ENCODE measurements around the gene MYO1D.

The MYO1D gene

DNA sequence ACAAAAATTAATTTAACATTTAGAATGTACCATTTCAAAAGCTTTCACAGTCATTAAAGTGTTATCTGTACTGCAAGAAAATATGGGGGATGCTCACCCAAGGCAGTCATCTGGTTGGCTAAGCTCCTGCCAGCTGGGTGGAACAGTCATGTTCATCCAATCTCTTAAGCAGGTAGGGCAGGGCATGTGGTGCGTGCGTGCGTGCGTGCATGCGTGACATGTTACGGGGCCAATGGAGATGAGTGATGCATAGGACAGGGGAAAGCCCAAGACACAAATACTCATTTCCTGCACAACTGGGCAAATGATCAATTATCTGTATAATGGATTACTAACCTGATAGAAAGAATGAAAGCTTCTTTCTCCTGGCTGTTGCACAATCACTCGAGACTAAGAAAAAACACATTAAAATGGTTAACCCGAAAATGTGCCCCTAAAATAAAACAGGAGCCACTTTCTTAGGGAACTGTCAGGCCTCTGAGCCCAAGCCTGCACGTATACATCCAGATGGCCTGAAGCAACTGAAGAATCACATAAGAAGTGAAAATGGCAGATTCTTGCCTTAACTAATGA lies 104.4 kb downstream of the MYO1D start:
- TF ChIP-seq ZNF8 (CRISPR knock-in tag; IDR thresholded peaks at IDR 0.05): no peak
- TF ChIP-seq TCF4 (CRISPR knock-in tag; IDR thresholded peaks at IDR 0.05; ENCODE audit: borderline replicate concordance): no peak
- no peak for TF ChIP-seq ARNTL (CRISPR knock-in tag; IDR thresholded peaks at IDR 0.05; ENCODE audit: borderline replicate concordance, low read depth)
- TF ChIP-seq ZFP3 (CRISPR knock-in tag; IDR thresholded peaks at IDR 0.05): no peak
- no peak for TF ChIP-seq PPARA (CRISPR knock-in tag; IDR thresholded peaks at IDR 0.05; ENCODE audit: borderline replicate concordance)
- no peak for TF ChIP-seq CSDC2 (CRISPR knock-in tag; IDR thresholded peaks at IDR 0.05)
- no peak for TF ChIP-seq TOX (CRISPR knock-in tag; IDR thresholded peaks at IDR 0.05; ENCODE audit: borderline replicate concordance)
- no peak for TF ChIP-seq ZFP30 (CRISPR knock-in tag; IDR thresholded peaks at IDR 0.05)
- TF ChIP-seq ZNF565 (CRISPR knock-in tag; conservative IDR thresholded peaks at IDR 0.05; ENCODE audit: low read depth): no peak
- TF ChIP-seq ZNF70 (CRISPR knock-in tag; IDR thresholded peaks at IDR 0.05): no peak
- TF ChIP-seq, protein P1, sequence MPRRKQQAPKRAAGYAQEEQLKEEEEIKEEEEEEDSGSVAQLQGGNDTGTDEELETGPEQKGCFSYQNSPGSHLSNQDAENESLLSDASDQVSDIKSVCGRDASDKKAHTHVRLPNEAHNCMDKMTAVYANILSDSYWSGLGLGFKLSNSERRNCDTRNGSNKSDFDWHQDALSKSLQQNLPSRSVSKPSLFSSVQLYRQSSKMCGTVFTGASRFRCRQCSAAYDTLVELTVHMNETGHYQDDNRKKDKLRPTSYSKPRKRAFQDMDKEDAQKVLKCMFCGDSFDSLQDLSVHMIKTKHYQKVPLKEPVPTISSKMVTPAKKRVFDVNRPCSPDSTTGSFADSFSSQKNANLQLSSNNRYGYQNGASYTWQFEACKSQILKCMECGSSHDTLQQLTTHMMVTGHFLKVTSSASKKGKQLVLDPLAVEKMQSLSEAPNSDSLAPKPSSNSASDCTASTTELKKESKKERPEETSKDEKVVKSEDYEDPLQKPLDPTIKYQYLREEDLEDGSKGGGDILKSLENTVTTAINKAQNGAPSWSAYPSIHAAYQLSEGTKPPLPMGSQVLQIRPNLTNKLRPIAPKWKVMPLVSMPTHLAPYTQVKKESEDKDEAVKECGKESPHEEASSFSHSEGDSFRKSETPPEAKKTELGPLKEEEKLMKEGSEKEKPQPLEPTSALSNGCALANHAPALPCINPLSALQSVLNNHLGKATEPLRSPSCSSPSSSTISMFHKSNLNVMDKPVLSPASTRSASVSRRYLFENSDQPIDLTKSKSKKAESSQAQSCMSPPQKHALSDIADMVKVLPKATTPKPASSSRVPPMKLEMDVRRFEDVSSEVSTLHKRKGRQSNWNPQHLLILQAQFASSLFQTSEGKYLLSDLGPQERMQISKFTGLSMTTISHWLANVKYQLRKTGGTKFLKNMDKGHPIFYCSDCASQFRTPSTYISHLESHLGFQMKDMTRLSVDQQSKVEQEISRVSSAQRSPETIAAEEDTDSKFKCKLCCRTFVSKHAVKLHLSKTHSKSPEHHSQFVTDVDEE (CRISPR knock-in tag; IDR thresholded peaks at IDR 0.05): no peak
- TF ChIP-seq SNAI2 (CRISPR knock-in tag; IDR thresholded peaks at IDR 0.05): no peak
- no peak for TF ChIP-seq BACH2 (CRISPR knock-in tag; IDR thresholded peaks at IDR 0.05; ENCODE audit: borderline replicate concordance)
- TF ChIP-seq RARB (CRISPR knock-in tag; IDR thresholded peaks at IDR 0.05): no peak
- TF ChIP-seq, protein P2, sequence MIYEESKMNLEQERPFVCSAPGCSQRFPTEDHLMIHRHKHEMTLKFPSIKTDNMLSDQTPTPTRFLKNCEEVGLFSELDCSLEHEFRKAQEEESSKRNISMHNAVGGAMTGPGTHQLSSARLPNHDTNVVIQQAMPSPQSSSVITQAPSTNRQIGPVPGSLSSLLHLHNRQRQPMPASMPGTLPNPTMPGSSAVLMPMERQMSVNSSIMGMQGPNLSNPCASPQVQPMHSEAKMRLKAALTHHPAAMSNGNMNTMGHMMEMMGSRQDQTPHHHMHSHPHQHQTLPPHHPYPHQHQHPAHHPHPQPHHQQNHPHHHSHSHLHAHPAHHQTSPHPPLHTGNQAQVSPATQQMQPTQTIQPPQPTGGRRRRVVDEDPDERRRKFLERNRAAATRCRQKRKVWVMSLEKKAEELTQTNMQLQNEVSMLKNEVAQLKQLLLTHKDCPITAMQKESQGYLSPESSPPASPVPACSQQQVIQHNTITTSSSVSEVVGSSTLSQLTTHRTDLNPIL (CRISPR knock-in tag; IDR thresholded peaks at IDR 0.05; ENCODE audit: low read depth): no peak
- TF ChIP-seq POU6F1 (CRISPR knock-in tag; IDR thresholded peaks at IDR 0.05; ENCODE audit: borderline replicate concordance, low read depth): no peak
- TF ChIP-seq, protein P3, sequence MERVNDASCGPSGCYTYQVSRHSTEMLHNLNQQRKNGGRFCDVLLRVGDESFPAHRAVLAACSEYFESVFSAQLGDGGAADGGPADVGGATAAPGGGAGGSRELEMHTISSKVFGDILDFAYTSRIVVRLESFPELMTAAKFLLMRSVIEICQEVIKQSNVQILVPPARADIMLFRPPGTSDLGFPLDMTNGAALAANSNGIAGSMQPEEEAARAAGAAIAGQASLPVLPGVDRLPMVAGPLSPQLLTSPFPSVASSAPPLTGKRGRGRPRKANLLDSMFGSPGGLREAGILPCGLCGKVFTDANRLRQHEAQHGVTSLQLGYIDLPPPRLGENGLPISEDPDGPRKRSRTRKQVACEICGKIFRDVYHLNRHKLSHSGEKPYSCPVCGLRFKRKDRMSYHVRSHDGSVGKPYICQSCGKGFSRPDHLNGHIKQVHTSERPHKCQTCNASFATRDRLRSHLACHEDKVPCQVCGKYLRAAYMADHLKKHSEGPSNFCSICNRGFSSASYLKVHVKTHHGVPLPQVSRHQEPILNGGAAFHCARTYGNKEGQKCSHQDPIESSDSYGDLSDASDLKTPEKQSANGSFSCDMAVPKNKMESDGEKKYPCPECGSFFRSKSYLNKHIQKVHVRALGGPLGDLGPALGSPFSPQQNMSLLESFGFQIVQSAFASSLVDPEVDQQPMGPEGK (CRISPR knock-in tag; IDR thresholded peaks at IDR 0.05; ENCODE audit: borderline replicate concordance): no peak
- TF ChIP-seq GLIS3 (CRISPR knock-in tag; IDR thresholded peaks at IDR 0.05): no peak
- no peak for ATAC-seq

DNA sequence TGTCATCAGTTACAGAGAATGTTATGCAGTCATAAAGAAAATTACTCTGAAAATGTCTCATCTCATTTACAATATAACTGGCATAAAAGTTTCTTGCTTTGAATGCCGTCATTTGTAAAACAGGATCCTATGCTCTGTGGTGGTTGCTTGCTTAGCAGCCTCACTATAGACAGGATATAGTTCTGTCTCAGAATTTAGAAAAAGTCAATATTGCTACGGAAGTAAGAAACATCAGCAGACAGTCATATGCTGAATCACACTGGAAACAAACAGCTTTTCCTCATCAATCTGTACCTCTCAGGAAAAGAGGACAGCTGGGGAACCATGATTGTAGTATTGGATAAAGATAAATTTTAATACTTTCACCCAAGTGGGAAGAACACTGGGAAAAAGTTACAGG lies 105.5 kb downstream of the MYO1D start:
- TF ChIP-seq CSRNP3 (CRISPR knock-in tag; IDR thresholded peaks at IDR 0.05): no peak
- TF ChIP-seq ZFP3 (CRISPR knock-in tag; IDR thresholded peaks at IDR 0.05): no peak
- no peak for TF ChIP-seq GLIS3 (CRISPR knock-in tag; IDR thresholded peaks at IDR 0.05)
- TF ChIP-seq OSR1 (CRISPR knock-in tag; IDR thresholded peaks at IDR 0.05): no peak
- TF ChIP-seq ZNF565 (CRISPR knock-in tag; conservative IDR thresholded peaks at IDR 0.05; ENCODE audit: low read depth): no peak
- no peak for TF ChIP-seq ARNTL (CRISPR knock-in tag; IDR thresholded peaks at IDR 0.05; ENCODE audit: borderline replicate concordance, low read depth)
- TF ChIP-seq BACH2 (CRISPR knock-in tag; IDR thresholded peaks at IDR 0.05; ENCODE audit: borderline replicate concordance): no peak
- no peak for TF ChIP-seq PPARA (CRISPR knock-in tag; IDR thresholded peaks at IDR 0.05; ENCODE audit: borderline replicate concordance)
- no peak for TF ChIP-seq CSDC2 (CRISPR knock-in tag; IDR thresholded peaks at IDR 0.05)
- TF ChIP-seq, protein P2 (CRISPR knock-in tag; IDR thresholded peaks at IDR 0.05; ENCODE audit: low read depth): no peak
- TF ChIP-seq SNAI2 (CRISPR knock-in tag; IDR thresholded peaks at IDR 0.05): no peak
- no peak for TF ChIP-seq ZNF8 (CRISPR knock-in tag; IDR thresholded peaks at IDR 0.05)
- TF ChIP-seq RARB (CRISPR knock-in tag; IDR thresholded peaks at IDR 0.05): no peak
- TF ChIP-seq ZC3H10 (CRISPR knock-in tag; IDR thresholded peaks at IDR 0.05): no peak
- no peak for TF ChIP-seq ZFP30 (CRISPR knock-in tag; IDR thresholded peaks at IDR 0.05)
- no peak for TF ChIP-seq TCF4 (CRISPR knock-in tag; IDR thresholded peaks at IDR 0.05; ENCODE audit: borderline replicate concordance)
- TF ChIP-seq, protein P3 (CRISPR knock-in tag; IDR thresholded peaks at IDR 0.05; ENCODE audit: borderline replicate concordance): no peak
- ATAC-seq: no peak
